GM12878 (cell line): ENCODE results near the gene NT5DC4. TPM values are rescaled to one million over a fixed set of nuclear protein-coding genes. Genes with fewer than 3 reads are reported as not detected.
A peak's percentile ranks its signal among the peaks of the same experiment; 100 is the strongest.

ENCODE experiments used
- ATAC-seq: fragments of 200-7000 bp; cut with Tn5 transposase; 3 replicates; pipeline ENCODE4 v1.9.1; 2020; ENCODE audit warnings: mild to moderate bottlenecking, moderate library complexity
- BruUV-seq: library from RNA; stranded (reverse); fragments of 400-500 nt; replicated peaks from 2 replicates; lab custom pipeline; 2021; lab: Mats Ljungman, UMichigan
- CTCF ChIA-PET: fragments of 300-600 bp; sonication (Branson Sonifier 250); formaldehyde crosslinking; extraction: SDS; loops from one replicate; lab custom pipeline; 2021; ENCODE audit warnings: inconsistent platforms; lab: Yijun Ruan, JAX
- POLR2A ChIA-PET: fragments of 350-600 bp; formaldehyde crosslinking; extraction: SDS; loops from one replicate; lab custom pipeline; 2021; ENCODE audit warnings: inconsistent platforms; lab: Charles Lee
- RAD21 ChIA-PET: fragments of 300-600 bp; sonication (Branson Sonifier 250); formaldehyde crosslinking; loops from one replicate; lab custom pipeline; 2023; ENCODE audit warnings: antibody characterized with exemption; ENCODE audit not compliant: unreplicated experiment; lab: Charles Lee
- SMC1A ChIA-PET: fragments of 300-600 bp; sonication (Branson Sonifier 250); formaldehyde crosslinking; loops from one replicate; lab custom pipeline; 2023; ENCODE audit not compliant: unreplicated experiment, uncharacterized antibody; lab: Charles Lee
- DNase-seq: peaks from one replicate; pipeline ENCODE4 v3.0.0-alpha.2; 2011; ENCODE audit warnings: low read depth, low spot score
- FAIRE-seq: peaks from 3 replicates; lab custom pipeline; 2011; peaks lifted over from hg19 to GRCh38; lab: Jason Lieb, UNC
- H2AFZ ChIP-seq: 2 replicates; pipeline ENCODE4 v1.6.0; 2011; ENCODE audit warnings: low read depth, low read length, control low read depth; ENCODE audit not compliant: control insufficient read depth
- H3K27ac ChIP-seq: 2 replicates; pipeline ENCODE4 v1.5.1; 2011; ENCODE audit warnings: control low read depth; ENCODE audit not compliant: control insufficient read depth, insufficient read depth
- H3K27me3 ChIP-seq, 2 experiments: replicated peaks in 1 of 2; 2 replicates each; pipeline versions ENCODE4 v1.6.0 to v1.6.1; 2011; ENCODE audit warnings: low read length in 1 of 2; ENCODE audit not compliant: control insufficient read depth in 2 of 2, insufficient read depth in 2 of 2
- H3K36me3 ChIP-seq, 2 experiments: 2 replicates each; pipeline ENCODE4 v1.5.1; 2011; ENCODE audit warnings: low read length in 1 of 2; ENCODE audit not compliant: control insufficient read depth in 2 of 2, insufficient read depth in 2 of 2
- H3K4me1 ChIP-seq: 2 replicates; pipeline ENCODE4 v1.6.1; 2011; ENCODE audit warnings: mild to moderate bottlenecking, low read length, moderate library complexity, mixed read lengths; ENCODE audit not compliant: control insufficient read depth, insufficient read depth
- H3K4me2 ChIP-seq: 2 replicates; pipeline ENCODE4 v1.6.0; 2011; ENCODE audit warnings: control low read depth; ENCODE audit not compliant: control insufficient read depth, insufficient read depth
- H3K4me3 ChIP-seq: fragments of 200-600 bp; sonication (generic); 2 replicates; pipeline ENCODE4 v1.5.1; 2016
- H3K79me2 ChIP-seq: 2 replicates; pipeline ENCODE4 v1.6.0; 2011; ENCODE audit warnings: low read length; ENCODE audit not compliant: control insufficient read depth, insufficient read depth
- H3K9ac ChIP-seq: 2 replicates; pipeline ENCODE4 v1.8.0; 2011; ENCODE audit warnings: low read length, control low read depth, mixed read lengths; ENCODE audit not compliant: control insufficient read depth, insufficient read depth
- H3K9me3 ChIP-seq: replicated peaks from 3 replicates; pipeline ENCODE4 v1.5.1; 2011; ENCODE audit warnings: mild to moderate bottlenecking, low read length; ENCODE audit not compliant: control insufficient read depth, insufficient read depth
- H4K20me1 ChIP-seq: 2 replicates; pipeline ENCODE4 v1.6.0; 2011; ENCODE audit not compliant: control insufficient read depth, insufficient read depth
- CBFB ChIP-seq: IDR thresholded peaks from 2 replicates; pipeline ENCODE4 v1.6.1; 2016; ENCODE audit warnings: antibody characterized with exemption, low read depth
- E4F1 ChIP-seq: fragments of 450-650 bp; IDR thresholded peaks from 2 replicates; pipeline ENCODE4 v1.6.1; 2018; ENCODE audit warnings: borderline replicate concordance, mild to moderate bottlenecking; ENCODE audit not compliant: partially characterized antibody
- NFIC ChIP-seq: IDR thresholded peaks from 2 replicates; pipeline ENCODE4 v1.6.1; 2012; ENCODE audit warnings: low read depth, mild to moderate bottlenecking, inconsistent platforms, low read length, moderate library complexity
- NKRF ChIP-seq: fragments of 450-650 bp; conservative IDR thresholded peaks from 2 replicates; pipeline ENCODE4 v1.6.1; 2017; ENCODE audit warnings: mild to moderate bottlenecking, moderate library complexity
- NR2C1 ChIP-seq: fragments of 450-650 bp; IDR thresholded peaks from 2 replicates; pipeline ENCODE4 v1.6.1; 2017; ENCODE audit warnings: antibody characterized with exemption, mild to moderate bottlenecking, moderate library complexity
- NR2F1 ChIP-seq: fragments of 450-650 bp; conservative IDR thresholded peaks from 2 replicates; pipeline ENCODE4 v1.6.1; 2017; ENCODE audit warnings: mild to moderate bottlenecking
- PAX8 ChIP-seq: fragments of 450-650 bp; IDR thresholded peaks from 2 replicates; pipeline ENCODE4 v1.6.1; 2017; ENCODE audit warnings: mild to moderate bottlenecking, moderate library complexity
- POLR2A ChIP-seq: IDR thresholded peaks from 2 replicates; pipeline ENCODE4 v1.6.1; 2011; ENCODE audit warnings: low read depth, mild to moderate bottlenecking, low read length
- SPI1 ChIP-seq: IDR thresholded peaks from 2 replicates; pipeline ENCODE4 v1.6.1; 2011; ENCODE audit warnings: low read depth, mild to moderate bottlenecking, low read length, moderate library complexity, borderline replicate concordance; ENCODE audit not compliant: insufficient read depth
- SUPT20H ChIP-seq: IDR thresholded peaks from 2 replicates; pipeline ENCODE4 v1.6.1; 2011; ENCODE audit warnings: low read depth, mild to moderate bottlenecking, low read length, moderate library complexity, borderline replicate concordance; ENCODE audit not compliant: control insufficient read depth
- TBL1XR1 ChIP-seq: IDR thresholded peaks from 2 replicates; pipeline ENCODE4 v1.6.1; 2012; ENCODE audit warnings: low read depth, low read length, improper control_type of control experiment
- TCF7 ChIP-seq: IDR thresholded peaks from 2 replicates; pipeline ENCODE4 v1.6.1; 2014; ENCODE audit warnings: antibody characterized with exemption, borderline replicate concordance
- ZBTB40 ChIP-seq: fragments of 450-650 bp; IDR thresholded peaks from 2 replicates; pipeline ENCODE4 v1.6.1; 2016; ENCODE audit warnings: mild to moderate bottlenecking, moderate library complexity, borderline replicate concordance
- WGBS: methylation state at CpG from one replicate; pipeline ENCODE4 v1.1.6; 2016; ENCODE audit warnings: low lambda C conversion rate; ENCODE audit not compliant: insufficient replicate concordance, insufficient coverage; ENCODE audit errors: missing lambda C conversion rate; 5-methylcytosine and 5-hydroxymethylcytosine counted together
- in situ Hi-C: fragments of 300-500 bp; cut with MboI; formaldehyde crosslinking; loops from 9 replicates; pipeline ENCODE4 v1.14.3; 2018; ENCODE audit warnings: mixed read lengths
- intact Hi-C: fragments of 100-400 bp; cut with micrococcal nuclease; formaldehyde crosslinking; loops from one replicate; pipeline ENCODE4 v1.14.2; 2022; ENCODE audit not compliant: unreplicated experiment
- polyA plus RNA-seq, 11 experiments: library from polyadenylated mRNA; depleted of rRNA in 4 of 11; unstranded in 6 of 11; stranded (reverse) in 5 of 11; fragments of >200 nt; fragmentation: Nextera tagmentation in 4 of 11; fragmentation: Illumina TruSeq in 1 of 11; extraction: Ambion mirVana in 4 of 11; extraction: Trizol in 1 of 11; gene quantifications; 1 replicate in 1 of 11; 2 replicates in 10 of 11; pipeline versions ENCODE4 v1.2.1 to v1.2.3, GENCODE V29; 2011 to 2016; ENCODE audit warnings: inconsistent platforms in 2 of 11, missing spikeins in 2 of 11, low read depth in 1 of 11
- total RNA-seq, 4 experiments: library from RNA; depleted of rRNA in 3 of 4; stranded (reverse); fragments of >200 nt in 3 of 4; fragmentation: Illumina TruSeq in 1 of 4; extraction: Trizol in 1 of 4; gene quantifications; 2 replicates each; pipeline versions ENCODE4 v1.2.1 to v1.2.3, GENCODE V29; 2013 to 2021

The NT5DC4 gene
- total and polyA plus RNA-seq, 10 of the 15 experiments (the other 5 are each of a cell fraction or from before 2014, with no cell fraction given), result 0.04 to 2.6 (median 0.32) TPM; not detected in 2

GRCh38 chr2:112683550-112684414 lies 37.0 kb upstream of the NT5DC4 start (continued):
- TF ChIP-seq ZBTB40, result no peak
- TF ChIP-seq NR2C1, result no peak
- no peak for TF ChIP-seq PAX8
- TF ChIP-seq NR2F1, result no peak
- TF ChIP-seq SPI1, result peak; percentile 86
- TF ChIP-seq, all 136 proteins: peak for 2

- H3K9ac ChIP-seq, result no peak overlapping the region
- BruUV-seq, result no TSS peak
- no peak overlapping the region for H3K4me3 ChIP-seq
- DNase-seq, result no peak
- no peaks in the 10 kb centered on the region for H3K9me3 ChIP-seq
- SMC1A ChIA-PET, result interaction anchor here (0.9 to 9.3 kb wide), 12 partner anchors 8 to 135 kb away, joined by 3 to 272 read pairs (median 6); no protein-coding TSS in a partner anchor
- H3K4me1 ChIP-seq, result peaks cover 13% of the 10 kb centered on the region
- no peak for ATAC-seq
- POLR2A ChIA-PET, result interaction anchor here (1.1 to 2.6 kb wide), 3 partner anchors 8 to 41 kb away, joined by 4 to 6 read pairs (median 6); no protein-coding TSS in a partner anchor
- no peak overlapping the region for H2AFZ ChIP-seq
- no peaks in the 10 kb centered on the region for H3K36me3 ChIP-seq
- no peaks in the 10 kb centered on the region for H4K20me1 ChIP-seq
- RAD21 ChIA-PET, result interaction anchor here (0.9 to 5.1 kb wide), 3 partner anchors 39 to 54 kb away, joined by 3 to 45 read pairs (median 3); partner anchors contain the start of gene SLC20A1
- H3K27me3 ChIP-seq, result no peaks in the 10 kb centered on the region
- no peak overlapping the region for H3K27ac ChIP-seq
- H3K4me2 ChIP-seq, result no peak overlapping the region
- CTCF ChIA-PET, result interaction anchor here (1.0 to 11.9 kb wide), 7 partner anchors 8 to 84 kb away, joined by 3 to 313 read pairs (median 11); partner anchors contain the start of gene SLC20A1
- FAIRE-seq, result no peak
- in situ Hi-C loops (no loop called here), intact Hi-C loops (no loop called here)
- H3K79me2 ChIP-seq, result no peaks in the 10 kb centered on the region
- WGBS, result 49% methylated on average over 3 of the region's 3 CpGs
- no peak for TF ChIP-seq POLR2A
- TF ChIP-seq CBFB, result no peak
- no peak for TF ChIP-seq E4F1
- TF ChIP-seq NFIC, result no peak
- no peak for TF ChIP-seq SUPT20H
- TF ChIP-seq TBL1XR1, result no peak
- TF ChIP-seq TCF7, result no peak
- TF ChIP-seq NKRF, result no peak
Observed at GRCh38 chr2:112684415-112684775, 36.4 kb upstream of the NT5DC4 start.
